IMR-90 (cell line): ENCODE measurements around the gene FAM120A.

Experiments
- BHLHE40 ChIP-seq: fragments of 150-350 bp; IDR thresholded peaks from 2 replicates; pipeline ENCODE4 v1.6.1; 2016; ENCODE audit warnings: mild to moderate bottlenecking, low read depth, low read length
- CEBPB ChIP-seq: IDR thresholded peaks from 2 replicates; pipeline ENCODE4 v1.6.1; 2012; ENCODE audit warnings: low read depth, low read length, improper control_type of control experiment
- MAFK ChIP-seq: IDR thresholded peaks from 2 replicates; pipeline ENCODE4 v1.6.1; 2012; ENCODE audit warnings: low read depth, low read length, improper control_type of control experiment
- MAZ ChIP-seq: IDR thresholded peaks from 2 replicates; pipeline ENCODE4 v1.6.1; 2012; ENCODE audit warnings: low read depth, mild to moderate bottlenecking, low read length, improper control_type of control experiment, moderate library complexity, borderline replicate concordance
- MXI1 ChIP-seq: IDR thresholded peaks from 2 replicates; pipeline ENCODE4 v1.6.1; 2012; ENCODE audit warnings: low read depth, mild to moderate bottlenecking, low read length, moderate library complexity, borderline replicate concordance
- NFE2L2 ChIP-seq: fragments of 150-350 bp; IDR thresholded peaks from 2 replicates; pipeline ENCODE4 v1.6.1; 2016; ENCODE audit warnings: low read depth, mild to moderate bottlenecking, low read length
- POLR2A ChIP-seq: IDR thresholded peaks from 2 replicates; pipeline ENCODE4 v1.6.1; 2012; ENCODE audit warnings: mild to moderate bottlenecking, low read depth, low read length
- RAD21 ChIP-seq: IDR thresholded peaks from 2 replicates; pipeline ENCODE4 v1.6.1; 2012; ENCODE audit warnings: low read length, improper control_type of control experiment
- RFX5 ChIP-seq: IDR thresholded peaks from 2 replicates; pipeline ENCODE4 v1.8.0; 2012; ENCODE audit warnings: low read depth, mild to moderate bottlenecking, low read length, moderate library complexity
- SMC3 ChIP-seq: fragments of 150-350 bp; IDR thresholded peaks from 2 replicates; pipeline ENCODE4 v1.6.1; 2016; ENCODE audit warnings: low read depth, mild to moderate bottlenecking, antibody characterized with exemption, low read length, moderate library complexity
- TF ChIP-seq, protein P1 (sequence below): conservative IDR thresholded peaks from 2 replicates; pipeline ENCODE4 v1.5.1; 2012; ENCODE audit warnings: mild to moderate bottlenecking, low read depth, low read length, improper control_type of control experiment
- TF ChIP-seq, protein P2 (sequence below): fragments of 150-350 bp; IDR thresholded peaks from 2 replicates; pipeline ENCODE4 v1.6.1; 2016; ENCODE audit warnings: low read depth, mild to moderate bottlenecking, low read length, moderate library complexity, borderline replicate concordance
- TF ChIP-seq, protein P3 (sequence below): fragments of 150-350 bp; IDR thresholded peaks from 2 replicates; pipeline ENCODE4 v1.6.1; 2017; ENCODE audit warnings: mild to moderate bottlenecking, antibody characterized with exemption, low read length, low read depth

DNA sequence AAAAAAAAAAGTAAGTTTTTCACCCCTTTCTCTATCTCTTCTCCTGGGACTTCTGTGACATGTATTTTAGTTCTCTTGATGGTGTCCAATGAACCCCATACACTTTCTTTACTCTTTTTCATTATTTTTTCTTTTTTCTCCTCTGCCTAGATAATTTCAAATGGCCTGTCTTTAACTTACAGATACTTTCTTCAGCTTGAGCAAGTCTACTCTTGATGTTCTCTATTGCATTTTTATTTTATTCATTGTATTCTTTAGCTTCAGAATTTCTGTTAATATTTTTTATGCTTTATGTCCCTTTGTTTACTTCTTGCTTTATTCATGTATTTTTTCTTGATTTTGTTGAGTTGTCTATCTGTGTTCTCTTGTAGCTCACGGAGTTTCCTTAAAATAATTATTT is 32.5 kb upstream of the FAM120A start:
- TF ChIP-seq POLR2A (no peak), SMC3 (no peak), MAFK (no peak), NFE2L2 (no peak), MAZ (no peak), BHLHE40 (no peak), RAD21 (no peak), CEBPB (no peak), MXI1 (no peak), RFX5 (no peak)
- TF ChIP-seq, protein P1, sequence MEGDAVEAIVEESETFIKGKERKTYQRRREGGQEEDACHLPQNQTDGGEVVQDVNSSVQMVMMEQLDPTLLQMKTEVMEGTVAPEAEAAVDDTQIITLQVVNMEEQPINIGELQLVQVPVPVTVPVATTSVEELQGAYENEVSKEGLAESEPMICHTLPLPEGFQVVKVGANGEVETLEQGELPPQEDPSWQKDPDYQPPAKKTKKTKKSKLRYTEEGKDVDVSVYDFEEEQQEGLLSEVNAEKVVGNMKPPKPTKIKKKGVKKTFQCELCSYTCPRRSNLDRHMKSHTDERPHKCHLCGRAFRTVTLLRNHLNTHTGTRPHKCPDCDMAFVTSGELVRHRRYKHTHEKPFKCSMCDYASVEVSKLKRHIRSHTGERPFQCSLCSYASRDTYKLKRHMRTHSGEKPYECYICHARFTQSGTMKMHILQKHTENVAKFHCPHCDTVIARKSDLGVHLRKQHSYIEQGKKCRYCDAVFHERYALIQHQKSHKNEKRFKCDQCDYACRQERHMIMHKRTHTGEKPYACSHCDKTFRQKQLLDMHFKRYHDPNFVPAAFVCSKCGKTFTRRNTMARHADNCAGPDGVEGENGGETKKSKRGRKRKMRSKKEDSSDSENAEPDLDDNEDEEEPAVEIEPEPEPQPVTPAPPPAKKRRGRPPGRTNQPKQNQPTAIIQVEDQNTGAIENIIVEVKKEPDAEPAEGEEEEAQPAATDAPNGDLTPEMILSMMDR, result no peak
- TF ChIP-seq, protein P2, sequence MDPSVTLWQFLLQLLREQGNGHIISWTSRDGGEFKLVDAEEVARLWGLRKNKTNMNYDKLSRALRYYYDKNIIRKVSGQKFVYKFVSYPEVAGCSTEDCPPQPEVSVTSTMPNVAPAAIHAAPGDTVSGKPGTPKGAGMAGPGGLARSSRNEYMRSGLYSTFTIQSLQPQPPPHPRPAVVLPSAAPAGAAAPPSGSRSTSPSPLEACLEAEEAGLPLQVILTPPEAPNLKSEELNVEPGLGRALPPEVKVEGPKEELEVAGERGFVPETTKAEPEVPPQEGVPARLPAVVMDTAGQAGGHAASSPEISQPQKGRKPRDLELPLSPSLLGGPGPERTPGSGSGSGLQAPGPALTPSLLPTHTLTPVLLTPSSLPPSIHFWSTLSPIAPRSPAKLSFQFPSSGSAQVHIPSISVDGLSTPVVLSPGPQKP, result no peak
- TF ChIP-seq, protein P3, sequence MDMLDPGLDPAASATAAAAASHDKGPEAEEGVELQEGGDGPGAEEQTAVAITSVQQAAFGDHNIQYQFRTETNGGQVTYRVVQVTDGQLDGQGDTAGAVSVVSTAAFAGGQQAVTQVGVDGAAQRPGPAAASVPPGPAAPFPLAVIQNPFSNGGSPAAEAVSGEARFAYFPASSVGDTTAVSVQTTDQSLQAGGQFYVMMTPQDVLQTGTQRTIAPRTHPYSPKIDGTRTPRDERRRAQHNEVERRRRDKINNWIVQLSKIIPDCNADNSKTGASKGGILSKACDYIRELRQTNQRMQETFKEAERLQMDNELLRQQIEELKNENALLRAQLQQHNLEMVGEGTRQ, result no peak
